HG02840 (cell line): ENCODE measurements around the gene TMEM91.

ENCODE experiments used
- ATAC-seq: cut with Tn5 transposase; IDR thresholded peaks from one replicate; pipeline ENCODE4 v1.9.1; 2021; ENCODE audit warnings: mild to moderate bottlenecking, moderate library complexity, moderate number of reproducible peaks; ENCODE audit not compliant: unreplicated experiment, low FRiP score

TMEM91 gene

GRCh38 chr19:41427647-41428480 is 51.5 kb downstream of the TMEM91 start:
- ATAC-seq: no peak

- no peak for ATAC-seq
Observed at GRCh38 chr19:41428481-41428859, 52.1 kb downstream of the TMEM91 start.

- no peak for ATAC-seq
Observed at GRCh38 chr19:41430922-41431321, 54.6 kb downstream of the TMEM91 start.

GRCh38 chr19:41431426-41432386 is 55.4 kb downstream of the TMEM91 start:
- ATAC-seq: no peak

GRCh38 chr19:41433171-41433570 is 56.8 kb downstream of the TMEM91 start:
- ATAC-seq: no peak
